ENCODE data around the gene ADISSP. TPM values are rescaled to one million over a fixed set of nuclear protein-coding genes. Genes with fewer than 3 reads are reported as not detected.

The ADISSP gene
- total RNA-seq, 2 donors from 2014 or later = 11.2 to 26.7 TPM

- Histone ChIP-seq H3K4me1 (peaks cover 40% of the 10 kb centered on the region), H3K36me3 (replicated peaks in 1 of 2; ENCODE audit: insufficient read depth in 1 of 2, low read depth in 2 of 2) (no peaks in the 10 kb centered on the region), H3K27ac (no peak overlapping the region), H3K9me3 (no peaks in the 10 kb centered on the region), H3K4me3 (no peak overlapping the region), H3K27me3 (peaks cover 0 to 13% of the 10 kb centered on the region in 2 donors)
- peak; percentile 45 for ATAC-seq
- no peak for TF ChIP-seq POLR2A (IDR thresholded peaks at IDR 0.05)
- peak; percentile 58 to 83 (median 76) for TF ChIP-seq CTCF (IDR thresholded peaks at IDR 0.05)
- peak in 3 of 4 donors; percentile 55 to 75 (median 58) for DNase-seq
- intact Hi-C loops (cut with DNase I) = no loop called here
- 23 to 37% methylated on average over 7 to 48 of the region's 72 CpGs for WGBS, 2 donors
Observed at GRCh38 chr20:3749689-3750531, 17.6 kb downstream of the ADISSP start.

GRCh38 chr20:3749087-3749688 lies 18.4 kb downstream of the ADISSP start:
- H3K36me3 ChIP-seq (replicated peaks in 1 of 2; ENCODE audit: insufficient read depth in 1 of 2, low read depth in 2 of 2) = no peaks in the 10 kb centered on the region
- TF ChIP-seq POLR2A (IDR thresholded peaks at IDR 0.05) = no peak
- TF ChIP-seq CTCF (IDR thresholded peaks at IDR 0.05) = no peak
- H3K27ac ChIP-seq = no peak overlapping the region
- DNase-seq = no peak
- peaks cover 0 to 13% of the 10 kb centered on the region in 2 donors for H3K27me3 ChIP-seq
- 52 to 67% methylated on average over 18 to 24 of the region's 24 CpGs for WGBS, 2 donors
- intact Hi-C loops (cut with DNase I) = no loop called here
- H3K4me3 ChIP-seq = no peak overlapping the region
- H3K4me1 ChIP-seq = peaks cover 43% of the 10 kb centered on the region
- ATAC-seq = no peak
- H3K9me3 ChIP-seq = no peaks in the 10 kb centered on the region

- WGBS, 2 donors = 90% methylated on average over 16 of the region's 16 CpGs; no CpG with 5 or more reads in 1 of the 2 donors
- peaks cover 0 to 13% of the 10 kb centered on the region in 2 donors for H3K27me3 ChIP-seq
- no peak overlapping the region for H3K27ac ChIP-seq
- H3K4me3 ChIP-seq = no peak overlapping the region
- intact Hi-C loops (cut with DNase I) = no loop called here
- H3K36me3 ChIP-seq (replicated peaks in 1 of 2; ENCODE audit: insufficient read depth in 1 of 2, low read depth in 2 of 2) = no peaks in the 10 kb centered on the region
- DNase-seq (no peak), ATAC-seq (no peak)
- no peak for TF ChIP-seq POLR2A (IDR thresholded peaks at IDR 0.05)
- TF ChIP-seq CTCF (IDR thresholded peaks at IDR 0.05) = no peak
- peaks cover 43% of the 10 kb centered on the region for H3K4me1 ChIP-seq
- H3K9me3 ChIP-seq = no peaks in the 10 kb centered on the region
Observed at GRCh38 chr20:3748073-3748472, 19.5 kb downstream of the ADISSP start.

- TF ChIP-seq POLR2A (IDR thresholded peaks at IDR 0.05) (no peak), CTCF (IDR thresholded peaks at IDR 0.05) (no peak)
Observed at GRCh38 chr20:3747471-3747870, 20.1 kb downstream of the ADISSP start.

More at GRCh38 chr20:3747471-3747870, 20.1 kb downstream of the ADISSP start:
- Histone ChIP-seq H3K36me3 (replicated peaks in 1 of 2; ENCODE audit: insufficient read depth in 1 of 2, low read depth in 2 of 2) (no peaks in the 10 kb centered on the region), H3K4me3 (no peak overlapping the region), H3K27ac (no peak overlapping the region), H3K9me3 (no peaks in the 10 kb centered on the region), H3K4me1 (peaks cover 39% of the 10 kb centered on the region), H3K27me3 (peaks cover 0 to 13% of the 10 kb centered on the region in 2 donors)
- 61 to 65% methylated on average over 2 of the region's 2 CpGs for WGBS, 2 donors
- DNase-seq (no peak), ATAC-seq (no peak)
- intact Hi-C loops (cut with DNase I) = no loop called here

Data from body of pancreas (tissue), 4 donors.